Transverse colon (tissue), 4 donors: ENCODE measurements around the gene KLF2. TPM values are rescaled to one million over a fixed set of nuclear protein-coding genes. Genes with fewer than 3 reads are reported as not detected.

Experiments used
- DNase-seq: peaks from one replicate; pipeline ENCODE4 v3.0.0-alpha.2; 2019
- H3K27ac ChIP-seq, 4 donors: fragments of 200-600 bp; sonication (generic); 2 replicates each; pipeline ENCODE4 v1.5.1; 2016 to 2018; ENCODE audit warnings: inconsistent platforms in 4 of 4
- H3K27me3 ChIP-seq: fragments of 200-600 bp; sonication (generic); 2 replicates; pipeline ENCODE4 v1.5.1; 2017; ENCODE audit warnings: inconsistent platforms
- H3K36me3 ChIP-seq, 4 donors: fragments of 200-600 bp; sonication (generic); 2 replicates each; pipeline ENCODE4 v1.5.1; 2017 to 2019; ENCODE audit warnings: inconsistent platforms in 4 of 4
- H3K4me1 ChIP-seq, 4 donors: fragments of 200-600 bp; sonication (generic); 2 replicates each; pipeline ENCODE4 v1.5.1; 2017 to 2020; ENCODE audit warnings: inconsistent platforms in 4 of 4
- H3K4me3 ChIP-seq, 4 donors: fragments of 200-600 bp; sonication (generic); 1 replicate in 1 of 4; 2 replicates in 3 of 4; pipeline versions ENCODE4 v1.5.1 to v1.6.1; 2017 to 2019; ENCODE audit warnings: inconsistent platforms in 4 of 4
- H3K9me3 ChIP-seq, 2 donors: fragments of 200-600 bp; sonication (generic); 2 replicates each; pipeline ENCODE4 v1.5.1; 2017 to 2019; ENCODE audit warnings: inconsistent platforms in 2 of 2
- EP300 ChIP-seq: sonication (generic); formaldehyde crosslinking; IDR thresholded peaks from one replicate; pipeline ENCODE4 v1.6.1; 2017; ENCODE audit warnings: antibody characterized with exemption, low read depth
- POLR2A ChIP-seq: fragments of 450-650 bp; IDR thresholded peaks from one replicate; pipeline ENCODE4 v1.6.1; 2016; ENCODE audit warnings: antibody characterized with exemption, mild to moderate bottlenecking, moderate library complexity
- POLR2AphosphoS5 ChIP-seq, 3 donors: sonication (generic); formaldehyde crosslinking; IDR thresholded peaks; one replicate each; pipeline ENCODE4 v1.6.1; 2016; ENCODE audit warnings: antibody characterized with exemption in 3 of 3
- WGBS, 2 donors: methylation state at CpG; one replicate each; pipeline ENCODE4 v1.1.5; 2018; ENCODE audit warnings: low coverage in 1 of 2; 5-methylcytosine and 5-hydroxymethylcytosine counted together
- in situ Hi-C, 4 donors: fragments of 200-750 bp; cut with MboI; loops; one replicate each; pipeline versions ENCODE4 v1.15.0 to v1.15.1; 2017; ENCODE audit warnings: low sequenced_read_pairs in 3 of 4, low pct_ligation_motif_present in 1 of 4, low pct_unique_long_range_greater_than_20kb in 1 of 4
- intact Hi-C: fragments of 100-400 bp; cut with DNase I; formaldehyde crosslinking; loops from one replicate; pipeline ENCODE4 v1.15.1; 2023; ENCODE audit warnings: low total_unique reads
- total RNA-seq, 4 donors: library from RNA; depleted of rRNA; stranded (reverse); fragments of >200 nt; gene quantifications; one replicate each; pipeline ENCODE4 v1.1.0, GENCODE V29; 2016
- TF ChIP-seq, protein P1 (sequence below), 5 experiments: fragments of 200-600 bp in 3 of 5; fragments of 450-650 bp in 2 of 5; sonication (generic) in 3 of 5; IDR thresholded peaks; 1 replicate in 2 of 5; 2 replicates in 3 of 5; pipeline ENCODE4 v1.5.1; 2016 to 2017; ENCODE audit warnings: antibody characterized with exemption in 5 of 5, inconsistent platforms in 3 of 5, mild to moderate bottlenecking in 2 of 5, moderate library complexity in 1 of 5

Gene KLF2
- total RNA-seq, 4 donors from 2014 or later, result 19.9 to 74.4 (median 48.9) TPM

DNA sequence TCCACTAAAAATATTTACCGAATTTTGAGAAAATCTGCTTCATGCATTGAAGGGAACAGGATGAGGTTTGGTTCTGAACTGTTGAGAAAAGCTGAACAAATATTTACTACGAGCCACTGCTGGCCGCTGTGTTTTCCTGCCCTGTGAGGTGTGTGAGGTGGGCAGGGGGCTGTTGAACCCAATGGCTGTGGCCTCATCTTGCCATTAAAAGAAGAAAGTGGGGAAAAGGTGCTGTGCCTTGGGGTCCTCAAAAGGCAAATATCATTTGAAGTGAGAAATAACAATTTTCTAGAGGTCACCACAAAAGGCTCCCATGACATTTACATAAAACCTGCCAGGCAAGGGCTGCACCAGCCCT lies 44.7 kb downstream of the KLF2 start:
- in situ Hi-C loops (no loop called here), intact Hi-C loops (no loop called here)
- no peak for DNase-seq
- no peaks in the 10 kb centered on the region for H3K36me3 ChIP-seq
- H3K27me3 ChIP-seq, result no peaks in the 10 kb centered on the region
- no peak overlapping the region for H3K4me3 ChIP-seq
- no peaks in the 10 kb centered on the region for H3K9me3 ChIP-seq
- TF ChIP-seq POLR2A (no peak), POLR2AphosphoS5 (IDR thresholded peaks at IDR 0.05) (no peak), EP300 (no peak)
- TF ChIP-seq, protein P1, sequence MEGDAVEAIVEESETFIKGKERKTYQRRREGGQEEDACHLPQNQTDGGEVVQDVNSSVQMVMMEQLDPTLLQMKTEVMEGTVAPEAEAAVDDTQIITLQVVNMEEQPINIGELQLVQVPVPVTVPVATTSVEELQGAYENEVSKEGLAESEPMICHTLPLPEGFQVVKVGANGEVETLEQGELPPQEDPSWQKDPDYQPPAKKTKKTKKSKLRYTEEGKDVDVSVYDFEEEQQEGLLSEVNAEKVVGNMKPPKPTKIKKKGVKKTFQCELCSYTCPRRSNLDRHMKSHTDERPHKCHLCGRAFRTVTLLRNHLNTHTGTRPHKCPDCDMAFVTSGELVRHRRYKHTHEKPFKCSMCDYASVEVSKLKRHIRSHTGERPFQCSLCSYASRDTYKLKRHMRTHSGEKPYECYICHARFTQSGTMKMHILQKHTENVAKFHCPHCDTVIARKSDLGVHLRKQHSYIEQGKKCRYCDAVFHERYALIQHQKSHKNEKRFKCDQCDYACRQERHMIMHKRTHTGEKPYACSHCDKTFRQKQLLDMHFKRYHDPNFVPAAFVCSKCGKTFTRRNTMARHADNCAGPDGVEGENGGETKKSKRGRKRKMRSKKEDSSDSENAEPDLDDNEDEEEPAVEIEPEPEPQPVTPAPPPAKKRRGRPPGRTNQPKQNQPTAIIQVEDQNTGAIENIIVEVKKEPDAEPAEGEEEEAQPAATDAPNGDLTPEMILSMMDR (IDR thresholded peaks at IDR 0.05), result no peak
- WGBS, 2 donors, result 50 to 69% methylated on average over 2 to 3 of the region's 3 CpGs
- peaks cover 22 to 45% (median 33%) of the 10 kb centered on the region in 4 donors for H3K4me1 ChIP-seq
- H3K27ac ChIP-seq, result no peak overlapping the region

DNA sequence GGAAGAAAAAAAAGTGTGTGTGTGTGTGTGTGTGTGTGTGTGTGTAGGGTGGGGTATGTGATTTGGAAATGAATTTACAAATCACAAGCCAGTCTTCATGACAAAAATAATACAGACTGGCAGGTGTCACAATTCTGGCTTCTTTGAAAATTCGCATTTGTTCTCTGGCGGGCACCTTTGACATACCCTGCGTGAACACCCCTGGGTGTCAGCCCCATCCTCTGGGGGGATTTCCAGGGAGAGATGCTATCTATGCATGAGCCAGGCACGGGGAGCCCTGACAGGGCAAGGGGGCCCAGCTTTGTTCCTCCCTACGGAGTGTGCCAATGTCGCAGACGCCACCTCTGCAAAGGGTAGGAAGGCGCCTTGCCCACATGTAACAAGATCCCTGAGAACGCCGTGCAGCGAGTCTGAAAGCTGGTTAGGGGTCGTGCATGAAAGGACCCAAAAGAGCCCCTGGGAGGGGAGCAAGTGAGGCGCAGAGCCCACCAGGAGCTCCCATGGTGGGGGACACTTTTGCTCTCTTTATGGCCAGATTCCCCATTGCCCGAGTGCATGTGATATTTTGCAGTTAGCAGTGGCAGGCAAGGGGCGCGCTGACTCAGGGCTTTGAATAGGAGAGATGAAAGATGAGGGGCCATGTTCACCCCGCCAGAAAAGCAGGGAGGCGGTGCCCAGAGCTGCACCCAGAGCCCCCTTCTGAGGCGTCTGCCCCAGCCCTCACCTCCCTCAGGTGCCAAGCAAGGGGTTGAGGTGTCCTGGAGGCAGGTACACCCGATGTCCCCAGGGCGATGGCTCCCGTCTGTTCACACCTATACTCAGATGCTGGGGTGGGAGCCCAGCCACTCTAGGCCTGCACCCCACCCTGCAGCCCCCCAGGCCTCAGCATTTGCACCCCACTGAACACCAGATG lies 45.3 kb downstream of the KLF2 start:
- in situ Hi-C loops, result no loop called here
- peaks cover 22 to 44% (median 33%) of the 10 kb centered on the region in 4 donors for H3K4me1 ChIP-seq
- no peaks in the 10 kb centered on the region for H3K36me3 ChIP-seq
- 80 to 86% methylated on average over 6 to 22 of the region's 22 CpGs for WGBS, 2 donors
- no peak for DNase-seq
- TF ChIP-seq POLR2A (no peak), EP300 (no peak), POLR2AphosphoS5 (IDR thresholded peaks at IDR 0.05) (no peak)
- TF ChIP-seq, protein P1 (IDR thresholded peaks at IDR 0.05), result no peak
- no peak overlapping the region for H3K4me3 ChIP-seq
- H3K27me3 ChIP-seq, result no peaks in the 10 kb centered on the region
- H3K27ac ChIP-seq, result peak overlapping the region in 1 of 4 donors; percentile 80
- intact Hi-C loops, result no loop called here
- no peaks in the 10 kb centered on the region for H3K9me3 ChIP-seq

DNA sequence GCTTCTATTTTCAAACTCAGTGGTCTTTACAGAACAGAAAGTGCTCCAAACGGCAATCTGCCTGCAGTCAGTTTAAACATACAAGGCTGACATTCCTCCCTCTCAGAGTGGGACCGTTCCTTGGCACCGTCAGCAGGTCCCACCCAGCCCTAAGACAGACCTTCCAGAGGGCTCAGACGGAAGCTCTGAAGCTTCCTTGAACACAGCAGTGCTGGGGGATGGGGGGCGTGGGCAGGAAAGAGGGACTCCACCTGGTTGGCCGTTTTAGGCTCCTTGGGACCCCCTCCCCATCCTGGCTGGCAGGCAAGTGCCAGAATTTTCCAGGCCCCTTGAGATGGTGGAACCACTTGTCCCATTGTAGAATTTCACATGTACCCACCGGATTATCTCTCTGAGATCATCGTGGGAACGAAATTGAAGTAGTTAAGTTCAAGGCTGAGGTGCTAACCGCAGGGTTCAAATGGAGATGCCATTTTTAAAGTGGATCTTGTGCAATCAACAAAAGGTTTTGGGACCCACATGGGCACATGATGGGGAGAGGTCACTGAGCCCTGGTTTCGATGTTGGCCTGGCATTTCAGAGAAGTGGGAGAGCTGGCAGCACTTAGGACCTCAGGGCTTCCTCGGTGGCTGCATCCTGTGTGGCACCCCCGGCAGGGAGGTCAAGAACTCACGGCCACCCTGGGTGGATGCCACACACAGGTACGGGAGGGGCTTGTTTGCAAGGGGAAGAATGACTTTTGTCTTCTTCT lies 46.2 kb downstream of the KLF2 start:
- Histone ChIP-seq H3K4me3 (no peak overlapping the region), H3K36me3 (no peaks in the 10 kb centered on the region), H3K9me3 (no peaks in the 10 kb centered on the region), H3K27ac (peak overlapping the region; percentile 9 to 80 (median 60)), H3K4me1 (peaks cover 14 to 35% (median 24%) of the 10 kb centered on the region in 4 donors), H3K27me3 (no peaks in the 10 kb centered on the region)
- in situ Hi-C loops, result no loop called here
- TF ChIP-seq POLR2A, result no peak
- no peak for TF ChIP-seq POLR2AphosphoS5 (IDR thresholded peaks at IDR 0.05)
- TF ChIP-seq, protein P1 (IDR thresholded peaks at IDR 0.05), result no peak
- no peak for TF ChIP-seq EP300
- no peak for DNase-seq
- 50 to 68% methylated on average over 1 to 15 of the region's 15 CpGs for WGBS, 2 donors
- intact Hi-C loops, result no loop called here

DNA sequence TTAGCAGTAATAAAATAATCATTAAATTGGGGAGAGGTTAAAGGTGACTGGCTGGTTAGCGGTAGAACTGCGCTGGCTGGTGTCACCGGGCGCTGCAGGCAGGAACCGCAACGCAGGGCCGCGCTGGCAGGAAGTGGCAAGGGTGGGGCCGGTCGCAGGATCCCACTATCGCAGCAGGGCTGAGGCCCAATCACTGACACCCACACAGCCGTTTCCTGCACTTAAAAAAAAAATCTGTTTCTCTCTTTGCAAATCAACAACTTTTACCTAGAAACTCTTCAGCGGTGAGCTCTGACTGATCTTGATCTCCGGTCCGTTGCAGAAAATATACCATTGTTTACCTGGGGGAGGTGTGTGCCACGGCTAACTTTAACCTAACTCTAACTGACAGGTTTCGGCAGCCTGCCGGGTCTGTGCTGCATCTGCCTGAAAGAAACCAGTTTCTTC lies 46.9 kb downstream of the KLF2 start:
- no peaks in the 10 kb centered on the region for H3K27me3 ChIP-seq
- TF ChIP-seq POLR2A (peak; percentile 35), EP300 (no peak), POLR2AphosphoS5 (IDR thresholded peaks at IDR 0.05) (peak in 2 of 3 donors; percentile 15 to 58)
- TF ChIP-seq, protein P1 (IDR thresholded peaks at IDR 0.05), result no peak
- H3K9me3 ChIP-seq, result no peaks in the 10 kb centered on the region
- H3K36me3 ChIP-seq, result no peaks in the 10 kb centered on the region
- 22 to 27% methylated on average over 14 to 18 of the region's 18 CpGs for WGBS, 2 donors
- peaks cover 14 to 32% (median 23%) of the 10 kb centered on the region in 4 donors for H3K4me1 ChIP-seq
- H3K4me3 ChIP-seq, result no peak overlapping the region
- in situ Hi-C loops, result no loop called here
- intact Hi-C loops, result no loop called here
- peak overlapping the region; percentile 9 to 80 (median 60) for H3K27ac ChIP-seq
- peak; percentile 90 for DNase-seq
